ENCODE measurements around the gene PNPLA3.

DNA sequence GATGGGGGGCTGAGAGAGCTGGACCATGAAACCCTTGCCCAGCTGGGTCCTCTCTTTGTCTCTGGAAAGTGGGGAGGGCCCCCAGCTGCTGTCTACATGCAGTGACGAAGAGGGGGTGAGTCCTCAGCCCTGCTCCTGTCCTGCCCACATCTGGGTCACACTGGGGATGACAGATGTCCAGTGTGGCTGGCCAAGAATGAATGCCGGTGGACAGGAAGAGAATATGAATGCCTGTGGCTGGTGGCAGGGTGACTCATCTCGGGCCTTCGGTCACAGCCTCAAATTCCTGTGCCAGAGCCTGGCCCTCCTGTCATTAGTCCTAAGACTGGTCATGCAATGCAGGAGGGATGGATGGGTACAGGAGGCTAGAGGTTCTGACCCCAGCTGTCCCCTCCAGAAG, 2.2 kb upstream of the PNPLA3 start:
- TF ChIP-seq, protein P1, sequence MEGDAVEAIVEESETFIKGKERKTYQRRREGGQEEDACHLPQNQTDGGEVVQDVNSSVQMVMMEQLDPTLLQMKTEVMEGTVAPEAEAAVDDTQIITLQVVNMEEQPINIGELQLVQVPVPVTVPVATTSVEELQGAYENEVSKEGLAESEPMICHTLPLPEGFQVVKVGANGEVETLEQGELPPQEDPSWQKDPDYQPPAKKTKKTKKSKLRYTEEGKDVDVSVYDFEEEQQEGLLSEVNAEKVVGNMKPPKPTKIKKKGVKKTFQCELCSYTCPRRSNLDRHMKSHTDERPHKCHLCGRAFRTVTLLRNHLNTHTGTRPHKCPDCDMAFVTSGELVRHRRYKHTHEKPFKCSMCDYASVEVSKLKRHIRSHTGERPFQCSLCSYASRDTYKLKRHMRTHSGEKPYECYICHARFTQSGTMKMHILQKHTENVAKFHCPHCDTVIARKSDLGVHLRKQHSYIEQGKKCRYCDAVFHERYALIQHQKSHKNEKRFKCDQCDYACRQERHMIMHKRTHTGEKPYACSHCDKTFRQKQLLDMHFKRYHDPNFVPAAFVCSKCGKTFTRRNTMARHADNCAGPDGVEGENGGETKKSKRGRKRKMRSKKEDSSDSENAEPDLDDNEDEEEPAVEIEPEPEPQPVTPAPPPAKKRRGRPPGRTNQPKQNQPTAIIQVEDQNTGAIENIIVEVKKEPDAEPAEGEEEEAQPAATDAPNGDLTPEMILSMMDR (conservative IDR thresholded peaks at IDR 0.05; ENCODE audit: low read depth, low read length): no peak
- TF ChIP-seq EZH2 (IDR thresholded peaks at IDR 0.05; ENCODE audit: low read length, unreplicated experiment): no peak
